Measurements from ENCODE around the gene SEC24A. TPM values are rescaled to one million over a fixed set of nuclear protein-coding genes. Genes with fewer than 3 reads are reported as not detected.

The SEC24A gene
- polyA plus RNA-seq, 1 of the 3 experiments (the other 2 are of a cell fraction) = 7.4 TPM

- H3K4me2 ChIP-seq = no peak overlapping the region
- peaks cover 1% of the 10 kb centered on the region for H3F3A ChIP-seq (replicated peaks; ENCODE audit: insufficient read depth)
- no peaks in the 10 kb centered on the region for H3K27me3 ChIP-seq (ENCODE audit: insufficient read depth)
- no peak overlapping the region for H2AFZ ChIP-seq (ENCODE audit: low read depth)
- H3K4me1 ChIP-seq (ENCODE audit: control insufficient read depth in 1 of 2, insufficient read depth in 2 of 2, low read depth in 1 of 2, low read length in 1 of 2) = no peaks in the 10 kb centered on the region
- ChIA-PET POLR2A (no interaction called here), CTCF (no interaction called here)
- TF ChIP-seq FOXJ3 (CRISPR knock-in tag; IDR thresholded peaks at IDR 0.05) = no peak
- no peak for TF ChIP-seq FOSL2 (IDR thresholded peaks at IDR 0.05; ENCODE audit: borderline replicate concordance, low read depth)
- TF ChIP-seq MEF2A (IDR thresholded peaks at IDR 0.05; ENCODE audit: borderline replicate concordance, low read depth) = no peak
- no peak for TF ChIP-seq USF2 (IDR thresholded peaks at IDR 0.05; ENCODE audit: borderline replicate concordance, low read depth, low read length)
- no peak for TF ChIP-seq FOXM1 (IDR thresholded peaks at IDR 0.05; ENCODE audit: low read depth)
- no peak for TF ChIP-seq RAD21 (IDR thresholded peaks at IDR 0.05; ENCODE audit: low read length)
- TF ChIP-seq RFX5 (IDR thresholded peaks at IDR 0.05; ENCODE audit: low read length) = no peak
- no peak for TF ChIP-seq IRF3 (IDR thresholded peaks at IDR 0.05; ENCODE audit: low read depth, low read length)
- TF ChIP-seq GABPA (IDR thresholded peaks at IDR 0.05; ENCODE audit: low read depth) = no peak
- TF ChIP-seq PBX3 (IDR thresholded peaks at IDR 0.05) = no peak
- no peak for TF ChIP-seq SIN3A (IDR thresholded peaks at IDR 0.05; ENCODE audit: borderline replicate concordance, low read depth, low read length)
- no peak for TF ChIP-seq REST (IDR thresholded peaks at IDR 0.05; ENCODE audit: low read depth, low read length)
- no peak for TF ChIP-seq JUND (IDR thresholded peaks at IDR 0.05)
- TF ChIP-seq NRF1 (IDR thresholded peaks at IDR 0.05; ENCODE audit: low read depth, low read length) = no peak
- no peak for TF ChIP-seq TCF12 (IDR thresholded peaks at IDR 0.05)
- TF ChIP-seq NFIC (IDR thresholded peaks at IDR 0.05; ENCODE audit: borderline replicate concordance) = no peak
- H4K20me1 ChIP-seq (ENCODE audit: insufficient read depth) = no peaks in the 10 kb centered on the region
- H3K79me2 ChIP-seq (ENCODE audit: insufficient read depth) = no peaks in the 10 kb centered on the region
- no peak overlapping the region for H3K9ac ChIP-seq
- H3K9me3 ChIP-seq = no peaks in the 10 kb centered on the region
- no peak for DNase-seq
- no peak overlapping the region for H3K4me3 ChIP-seq (ENCODE audit: low read depth in 2 of 2, low read length in 1 of 2)
- H3K9me2 ChIP-seq = no peaks in the 10 kb centered on the region
- H3K27ac ChIP-seq (ENCODE audit: low read depth in 2 of 2, low read length in 1 of 2) = no peak overlapping the region
- peaks cover 46 to 71% of the 10 kb centered on the region in 2 experiments for H3K36me3 ChIP-seq (replicated peaks in 1 of 2; ENCODE audit: control insufficient read depth in 1 of 2, insufficient read depth in 2 of 2, low read length in 1 of 2)
- WGBS (ENCODE audit: low lambda C conversion rate) = 94% methylated on average over 4 of the region's 4 CpGs
These were observed 37.1 kb upstream of the SEC24A start for GRCh38 chr5:134611515-134611914.
